OCI-LY7 (cell line): ENCODE measurements around the gene STPG1.

Source experiments
- CTCF ChIP-seq: fragments of 200-600 bp; sonication (generic); conservative IDR thresholded peaks from 2 replicates; pipeline ENCODE4 v1.5.1; 2014; ENCODE audit warnings: mild to moderate bottlenecking, antibody characterized with exemption, low read length, moderate library complexity, mixed read lengths
- EZH2phosphoT487 ChIP-seq: fragments of 200-600 bp; sonication (generic); IDR thresholded peaks from 2 replicates; pipeline ENCODE4 v1.6.1; 2018; ENCODE audit warnings: low read depth, borderline replicate concordance, mild to moderate bottlenecking, mixed run types, antibody characterized with exemption, low read length, moderate library complexity, mixed read lengths

GRCh38 chr1:24327891-24328290 is 85.7 kb downstream of the STPG1 start:
- TF ChIP-seq CTCF (no peak), EZH2phosphoT487 (no peak)
